Testis (tissue), 2 donors: Measurements from ENCODE around the gene RNF212.

Experiments used
- CTCF ChIP-seq, 3 experiments: fragments of 450-650 bp in 2 of 3; fragments of 200-600 bp in 1 of 3; sonication (generic) in 1 of 3; IDR thresholded peaks; one replicate each; pipeline ENCODE4 v1.5.1; 2016 to 2019; ENCODE audit warnings: antibody characterized with exemption in 3 of 3, mild to moderate bottlenecking in 2 of 3, moderate library complexity in 1 of 3
- POLR2A ChIP-seq: fragments of 450-650 bp; IDR thresholded peaks from one replicate; pipeline ENCODE4 v1.6.1; 2017; ENCODE audit warnings: antibody characterized with exemption, mild to moderate bottlenecking, moderate library complexity

DNA sequence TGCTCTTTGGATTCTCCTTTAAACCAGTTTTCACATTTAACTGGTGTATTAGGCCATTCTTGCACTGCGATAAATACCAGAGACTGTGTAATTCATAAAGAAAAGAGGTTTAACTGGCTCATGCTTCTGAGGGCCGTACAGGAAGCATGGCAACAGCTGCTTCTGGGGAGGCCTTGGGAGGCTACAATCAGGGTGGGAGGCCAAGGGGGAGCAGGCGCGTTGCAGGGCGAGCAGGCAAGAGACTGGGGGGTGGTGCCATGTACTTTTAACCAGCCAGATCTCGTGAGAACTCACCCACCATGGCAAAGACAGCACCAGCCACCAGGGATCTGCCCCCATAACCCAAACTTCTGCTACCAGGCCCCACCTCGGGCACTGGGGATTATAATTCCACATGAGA, 38.1 kb downstream of the RNF212 start:
- no peak for TF ChIP-seq CTCF (IDR thresholded peaks at IDR 0.05)
- TF ChIP-seq POLR2A = no peak
